Tibial artery (tissue), 4 donors: Measurements from ENCODE around the gene HDC.

Experiments
- DNase-seq, 2 donors: peaks; one replicate each; pipeline ENCODE4 v3.0.0-alpha.2; 2019
- H3K27ac ChIP-seq, 2 donors: fragments of 200-600 bp; sonication (generic) in 1 of 2; 1 replicate in 1 of 2; 2 replicates in 1 of 2; pipeline ENCODE4 v1.5.1; 2018 to 2019; ENCODE audit warnings: mild to moderate bottlenecking in 1 of 2
- H3K27me3 ChIP-seq, 2 donors: fragments of 200-600 bp; sonication (generic) in 1 of 2; one replicate each; pipeline versions ENCODE4 v1.5.1 to v1.6.0; 2016 to 2019
- H3K36me3 ChIP-seq, 3 donors: fragments of 200-600 bp; sonication (generic) in 2 of 3; one replicate each; pipeline ENCODE4 v1.5.1; 2016 to 2019; ENCODE audit warnings: mild to moderate bottlenecking in 2 of 3
- H3K4me1 ChIP-seq, 4 donors: fragments of 200-600 bp; sonication (generic) in 2 of 4; 1 replicate in 3 of 4; 2 replicates in 1 of 4; pipeline ENCODE4 v1.5.1; 2016 to 2019
- H3K4me3 ChIP-seq, 2 donors: fragments of 200-600 bp; sonication (generic) in 1 of 2; 1 replicate in 1 of 2; 2 replicates in 1 of 2; pipeline ENCODE4 v1.5.1; 2018 to 2019; ENCODE audit warnings: mild to moderate bottlenecking in 2 of 2
- H3K9me3 ChIP-seq, 3 donors: fragments of 200-600 bp; sonication (generic) in 1 of 3; one replicate each; pipeline ENCODE4 v1.5.1; 2016 to 2019
- intact Hi-C: fragments of 100-400 bp; cut with DNase I; formaldehyde crosslinking; loops from one replicate; pipeline ENCODE4 v1.15.0; 2023; ENCODE audit warnings: low total_unique reads
- TF ChIP-seq, protein P1 (sequence below), 2 experiments: fragments of 200-600 bp in 1 of 2; fragments of 450-650 bp in 1 of 2; IDR thresholded peaks; one replicate each; pipeline ENCODE4 v1.5.1; 2017 to 2019; ENCODE audit warnings: antibody characterized with exemption in 2 of 2, mild to moderate bottlenecking in 1 of 2, moderate library complexity in 1 of 2

The HDC gene

DNA sequence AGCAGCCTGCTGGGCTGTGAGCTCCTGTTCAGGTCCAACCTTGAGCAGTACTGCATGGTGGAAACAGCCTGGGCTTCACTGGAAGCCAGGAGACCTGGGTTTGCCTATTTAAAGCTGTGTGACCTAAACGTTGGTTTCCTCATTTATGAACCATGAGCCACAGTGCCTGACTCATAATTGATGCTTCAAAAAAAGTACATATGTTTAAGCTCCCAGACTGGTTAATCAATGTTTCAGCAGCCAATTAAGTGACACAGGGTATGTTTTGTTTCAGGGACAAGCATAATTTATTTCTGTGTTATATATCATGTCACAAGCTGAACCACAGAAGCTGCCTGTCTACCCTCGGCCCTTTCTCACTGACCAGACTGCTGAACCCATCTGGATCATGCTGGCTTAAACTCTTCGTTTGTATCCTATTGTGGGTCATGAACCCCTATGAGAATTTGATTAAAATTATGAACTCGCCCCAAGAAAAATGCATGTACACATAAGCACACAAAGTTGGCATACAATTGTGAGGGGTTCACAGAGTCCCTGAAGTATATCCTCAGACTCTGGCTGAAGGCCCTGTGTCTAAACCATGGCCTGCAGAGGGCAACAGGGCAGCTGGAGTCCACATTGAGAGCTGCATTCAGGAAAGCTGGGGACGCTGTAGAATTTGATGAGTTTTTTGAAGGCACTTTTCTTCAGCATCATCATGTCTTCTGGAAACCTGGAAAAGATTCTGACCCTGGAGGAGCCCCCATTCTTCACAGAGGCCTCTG is 23.7 kb downstream of the HDC start:
- Histone ChIP-seq H3K27me3 (no peaks in the 10 kb centered on the region), H3K36me3 (no peaks in the 10 kb centered on the region), H3K9me3 (no peaks in the 10 kb centered on the region), H3K27ac (no peak overlapping the region), H3K4me1 (no peaks in the 10 kb centered on the region), H3K4me3 (no peak overlapping the region)
- TF ChIP-seq, protein P1, sequence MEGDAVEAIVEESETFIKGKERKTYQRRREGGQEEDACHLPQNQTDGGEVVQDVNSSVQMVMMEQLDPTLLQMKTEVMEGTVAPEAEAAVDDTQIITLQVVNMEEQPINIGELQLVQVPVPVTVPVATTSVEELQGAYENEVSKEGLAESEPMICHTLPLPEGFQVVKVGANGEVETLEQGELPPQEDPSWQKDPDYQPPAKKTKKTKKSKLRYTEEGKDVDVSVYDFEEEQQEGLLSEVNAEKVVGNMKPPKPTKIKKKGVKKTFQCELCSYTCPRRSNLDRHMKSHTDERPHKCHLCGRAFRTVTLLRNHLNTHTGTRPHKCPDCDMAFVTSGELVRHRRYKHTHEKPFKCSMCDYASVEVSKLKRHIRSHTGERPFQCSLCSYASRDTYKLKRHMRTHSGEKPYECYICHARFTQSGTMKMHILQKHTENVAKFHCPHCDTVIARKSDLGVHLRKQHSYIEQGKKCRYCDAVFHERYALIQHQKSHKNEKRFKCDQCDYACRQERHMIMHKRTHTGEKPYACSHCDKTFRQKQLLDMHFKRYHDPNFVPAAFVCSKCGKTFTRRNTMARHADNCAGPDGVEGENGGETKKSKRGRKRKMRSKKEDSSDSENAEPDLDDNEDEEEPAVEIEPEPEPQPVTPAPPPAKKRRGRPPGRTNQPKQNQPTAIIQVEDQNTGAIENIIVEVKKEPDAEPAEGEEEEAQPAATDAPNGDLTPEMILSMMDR (IDR thresholded peaks at IDR 0.05) = no peak
- no peak for DNase-seq
- intact Hi-C loops = no loop called here

DNA sequence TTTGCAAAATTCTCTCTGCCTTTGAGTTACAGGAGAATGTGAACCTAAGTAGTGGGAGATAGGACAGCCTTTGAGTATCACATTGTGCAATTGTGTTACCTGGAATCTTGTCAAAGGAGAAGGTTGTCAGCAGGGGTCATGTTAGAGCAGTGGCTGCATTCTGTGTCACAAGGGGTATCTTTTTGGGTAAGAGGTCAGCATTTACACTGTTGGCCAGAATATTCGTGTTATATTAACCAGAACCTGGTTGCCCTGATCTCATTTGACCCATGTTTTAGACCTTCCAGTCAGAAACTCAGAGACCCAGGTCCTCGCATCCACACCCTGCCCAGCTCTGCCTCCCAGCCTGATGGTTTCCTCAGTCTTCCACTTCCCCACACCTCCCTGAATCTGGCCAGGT is 27.3 kb downstream of the HDC start:
- Histone ChIP-seq H3K9me3 (no peaks in the 10 kb centered on the region), H3K27ac (no peak overlapping the region), H3K4me1 (no peaks in the 10 kb centered on the region), H3K36me3 (no peaks in the 10 kb centered on the region), H3K4me3 (no peak overlapping the region), H3K27me3 (no peaks in the 10 kb centered on the region)
- intact Hi-C loops = no loop called here
- TF ChIP-seq, protein P1 (IDR thresholded peaks at IDR 0.05) = no peak
- DNase-seq = no peak

DNA sequence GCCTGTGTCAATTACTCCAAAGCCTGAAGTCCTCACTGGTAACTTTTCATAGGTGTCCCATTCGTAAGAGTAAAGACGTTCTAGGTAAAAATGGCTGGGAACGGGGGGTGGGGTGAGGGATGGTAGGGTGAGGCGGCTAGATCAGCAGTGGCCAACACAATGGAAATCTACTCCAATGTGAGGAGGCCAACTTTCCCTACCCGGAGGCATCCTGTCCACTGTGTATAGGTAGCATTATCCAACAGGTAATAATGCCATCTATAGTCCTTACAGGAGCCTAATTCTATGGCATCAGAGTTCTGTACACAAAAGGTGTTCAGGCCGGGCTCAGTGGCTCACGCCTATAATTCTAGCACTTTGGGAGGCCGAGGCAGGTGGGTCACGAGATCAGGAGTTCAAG is 29.1 kb downstream of the HDC start:
- Histone ChIP-seq H3K27me3 (no peaks in the 10 kb centered on the region), H3K9me3 (no peaks in the 10 kb centered on the region), H3K27ac (no peak overlapping the region), H3K4me1 (no peaks in the 10 kb centered on the region), H3K4me3 (no peak overlapping the region), H3K36me3 (no peaks in the 10 kb centered on the region)
- no peak for DNase-seq
- intact Hi-C loops = no loop called here
- TF ChIP-seq, protein P1 (IDR thresholded peaks at IDR 0.05) = no peak

- no peaks in the 10 kb centered on the region for H3K36me3 ChIP-seq
- H3K27me3 ChIP-seq = no peaks in the 10 kb centered on the region
- no peak for DNase-seq
- intact Hi-C loops = no loop called here
- H3K4me1 ChIP-seq = no peaks in the 10 kb centered on the region
- H3K27ac ChIP-seq = no peak overlapping the region
- TF ChIP-seq, protein P1 (IDR thresholded peaks at IDR 0.05) = no peak
- H3K4me3 ChIP-seq = no peak overlapping the region
- H3K9me3 ChIP-seq = no peaks in the 10 kb centered on the region
Measured at GRCh38 chr15:50235794-50236193, 29.7 kb downstream of the HDC start.

DNA sequence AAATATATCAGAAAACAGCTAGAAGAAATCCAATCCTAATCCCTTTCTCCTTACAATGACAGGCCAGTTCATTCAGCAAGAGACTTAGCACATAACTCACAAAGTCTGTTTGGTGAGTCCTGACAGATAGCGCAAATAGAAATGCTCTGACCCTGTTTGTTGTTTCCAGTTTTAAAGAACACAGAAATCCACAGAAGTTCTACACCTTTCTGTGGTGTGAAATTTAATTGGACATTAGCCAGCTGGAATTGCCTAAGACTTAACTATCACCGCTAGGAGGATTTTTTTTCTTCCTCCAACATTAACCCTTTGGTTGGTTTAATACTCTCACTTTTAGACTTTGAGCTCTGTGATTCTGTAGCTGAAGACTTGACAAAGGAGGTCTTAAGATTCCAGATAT is 30.8 kb downstream of the HDC start:
- H3K4me1 ChIP-seq = no peaks in the 10 kb centered on the region

More for the DNA sequence above, 30.8 kb downstream of the HDC start:
- TF ChIP-seq, protein P1 (IDR thresholded peaks at IDR 0.05) = no peak
- no peaks in the 10 kb centered on the region for H3K9me3 ChIP-seq
- intact Hi-C loops = no loop called here
- no peaks in the 10 kb centered on the region for H3K27me3 ChIP-seq
- no peaks in the 10 kb centered on the region for H3K36me3 ChIP-seq
- no peak overlapping the region for H3K4me3 ChIP-seq
- H3K27ac ChIP-seq = no peak overlapping the region
- no peak for DNase-seq
